OCI-LY1 (cell line): ENCODE measurements around the gene PLCG2.

Experiments used
- EZH2 ChIP-seq: fragments of 200-600 bp; sonication (generic), shearing (Covaris generic); IDR thresholded peaks from 2 replicates; pipeline ENCODE4 v1.8.0; 2017; ENCODE audit warnings: borderline replicate concordance, mixed run types, mild to moderate bottlenecking, antibody characterized with exemption, low read length, moderate library complexity, mixed read lengths
- TF ChIP-seq, protein P1 (sequence below): fragments of 200-600 bp; sonication (generic), shearing (Covaris generic); IDR thresholded peaks from 2 replicates; pipeline ENCODE4 v1.5.1; 2017; ENCODE audit warnings: mild to moderate bottlenecking, antibody characterized with exemption, low read length, moderate library complexity, mixed read lengths

- TF ChIP-seq, protein P1, sequence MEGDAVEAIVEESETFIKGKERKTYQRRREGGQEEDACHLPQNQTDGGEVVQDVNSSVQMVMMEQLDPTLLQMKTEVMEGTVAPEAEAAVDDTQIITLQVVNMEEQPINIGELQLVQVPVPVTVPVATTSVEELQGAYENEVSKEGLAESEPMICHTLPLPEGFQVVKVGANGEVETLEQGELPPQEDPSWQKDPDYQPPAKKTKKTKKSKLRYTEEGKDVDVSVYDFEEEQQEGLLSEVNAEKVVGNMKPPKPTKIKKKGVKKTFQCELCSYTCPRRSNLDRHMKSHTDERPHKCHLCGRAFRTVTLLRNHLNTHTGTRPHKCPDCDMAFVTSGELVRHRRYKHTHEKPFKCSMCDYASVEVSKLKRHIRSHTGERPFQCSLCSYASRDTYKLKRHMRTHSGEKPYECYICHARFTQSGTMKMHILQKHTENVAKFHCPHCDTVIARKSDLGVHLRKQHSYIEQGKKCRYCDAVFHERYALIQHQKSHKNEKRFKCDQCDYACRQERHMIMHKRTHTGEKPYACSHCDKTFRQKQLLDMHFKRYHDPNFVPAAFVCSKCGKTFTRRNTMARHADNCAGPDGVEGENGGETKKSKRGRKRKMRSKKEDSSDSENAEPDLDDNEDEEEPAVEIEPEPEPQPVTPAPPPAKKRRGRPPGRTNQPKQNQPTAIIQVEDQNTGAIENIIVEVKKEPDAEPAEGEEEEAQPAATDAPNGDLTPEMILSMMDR = no peak
- no peak for TF ChIP-seq EZH2
These were observed 163.0 kb downstream of the PLCG2 start for GRCh38 chr16:81942007-81942601.
